A172 (cell line): ENCODE measurements around the gene SERINC5. TPM values are rescaled to one million over a fixed set of nuclear protein-coding genes. Genes with fewer than 3 reads are reported as not detected.
"Not testable (repeated sequence)": the region's sequence is repeated elsewhere in the genome, so short reads cannot be mapped to it uniquely, and the experiment has no call there.

ENCODE experiments used
- DNase-seq: peaks from one replicate; pipeline ENCODE4 v3.0.0-alpha.2; 2015; ENCODE audit warnings: low spot score
- total RNA-seq: library from RNA; depleted of rRNA; stranded (reverse); fragments of >200 nt; shearing (Covaris generic); gene quantifications from 2 replicates; pipeline ENCODE4 v1.2.3, GENCODE V29; 2014

Gene SERINC5
- total RNA-seq, 1 experiment from 2014 or later, result 9.2 TPM

- DNase-seq, result no peak
Observed at GRCh38 chr5:80172067-80172695, 83.7 kb downstream of the SERINC5 start.

GRCh38 chr5:80170117-80170535 lies 85.7 kb downstream of the SERINC5 start:
- DNase-seq, result no peak

GRCh38 chr5:80168388-80169028 lies 87.3 kb downstream of the SERINC5 start:
- no peak for DNase-seq

- DNase-seq, result no peak
Observed at GRCh38 chr5:80165452-80165851, 90.4 kb downstream of the SERINC5 start.

GRCh38 chr5:80161165-80161564 lies 94.7 kb downstream of the SERINC5 start:
- no peak for DNase-seq

GRCh38 chr5:80160242-80160641 lies 95.6 kb downstream of the SERINC5 start:
- DNase-seq, result no peak

- no peak for DNase-seq
Observed at GRCh38 chr5:80159133-80159815, 96.6 kb downstream of the SERINC5 start.

GRCh38 chr5:80156156-80156555 lies 99.7 kb downstream of the SERINC5 start:
- DNase-seq, result no peak

- DNase-seq, result no peak
Observed at GRCh38 chr5:80154749-80155148, 101.1 kb downstream of the SERINC5 start.

GRCh38 chr5:80154289-80154688 lies 101.6 kb downstream of the SERINC5 start:
- not testable (repeated sequence) for DNase-seq

- no peak for DNase-seq
Observed at GRCh38 chr5:80153586-80154126, 102.2 kb downstream of the SERINC5 start.

GRCh38 chr5:80152778-80153177 lies 103.1 kb downstream of the SERINC5 start:
- DNase-seq, result no peak

GRCh38 chr5:80151890-80152289 lies 104.0 kb downstream of the SERINC5 start:
- no peak for DNase-seq

- DNase-seq, result no peak
Observed at GRCh38 chr5:80150731-80151130, 105.1 kb downstream of the SERINC5 start.

GRCh38 chr5:80149161-80149609 lies 106.7 kb downstream of the SERINC5 start:
- no peak for DNase-seq

- no peak for DNase-seq
Observed at GRCh38 chr5:80147119-80147815, 108.6 kb downstream of the SERINC5 start.

GRCh38 chr5:80146046-80146445 lies 109.8 kb downstream of the SERINC5 start:
- DNase-seq, result no peak

GRCh38 chr5:80143491-80143890 lies 112.4 kb downstream of the SERINC5 start:
- no peak for DNase-seq

- no peak for DNase-seq
Observed at GRCh38 chr5:80142996-80143395, 112.9 kb downstream of the SERINC5 start.

GRCh38 chr5:80141681-80142080 lies 114.2 kb downstream of the SERINC5 start:
- DNase-seq, result no peak

GRCh38 chr5:80141147-80141671 lies 114.6 kb downstream of the SERINC5 start:
- DNase-seq, result no peak

- no peak for DNase-seq
Observed at GRCh38 chr5:80140496-80140895, 115.4 kb downstream of the SERINC5 start.
